Right cardiac atrium (tissue), 5 donors: ENCODE data around the gene OR5H2. TPM values are rescaled to one million over a fixed set of nuclear protein-coding genes. Genes with fewer than 3 reads are reported as not detected.

Experiments
- ATAC-seq, 2 donors: fragments of 200-7000 bp; cut with Tn5 transposase; one replicate each; pipeline versions ENCODE4 v1.8.0 to v1.9.1; 2020; ENCODE audit warnings: moderate library complexity in 2 of 2, mild to moderate bottlenecking in 1 of 2
- DNase-seq, 3 donors: peaks; one replicate each; pipeline ENCODE4 v3.0.0-alpha.2; 2020
- H3K27ac ChIP-seq: one replicate; pipeline ENCODE4 v1.5.1; 2013; ENCODE audit warnings: mild to moderate bottlenecking, low read length, control low read depth, moderate library complexity
- H3K27me3 ChIP-seq: one replicate; pipeline ENCODE4 v1.6.1; 2013; ENCODE audit not compliant: control insufficient read depth, insufficient read depth
- H3K4me1 ChIP-seq: one replicate; pipeline ENCODE4 v1.6.1; 2013; ENCODE audit warnings: low read length; ENCODE audit not compliant: control insufficient read depth, insufficient read depth
- H3K4me3 ChIP-seq: one replicate; pipeline ENCODE4 v1.5.1; 2013; ENCODE audit warnings: low read length, control low read depth
- H3K9me3 ChIP-seq: one replicate; pipeline ENCODE4 v1.6.1; 2013; ENCODE audit warnings: low read length; ENCODE audit not compliant: control insufficient read depth
- WGBS: extraction: QIAGEN DNeasy Blood & Tissue Kit; methylation state at CpG from one replicate; pipeline ENCODE4 v1.1.7; 2013; 5-methylcytosine and 5-hydroxymethylcytosine counted together
- intact Hi-C, 4 donors: fragments of 100-400 bp; cut with DNase I; formaldehyde crosslinking; loops; one replicate each; pipeline versions ENCODE4 v1.11.0 to v1.14.0; 2022 to 2023
- polyA plus RNA-seq: library from polyadenylated mRNA; stranded (reverse); fragments of 200-250 nt; gene quantifications from one replicate; pipeline ENCODE4 v1.2.3, GENCODE V29; 2013
- total RNA-seq, 4 donors: library from RNA; stranded (reverse); fragmentation: NEBNext Ultra II Directional; extraction: Animal tissue kit (Norgen Biotek cat#: 25700); gene quantifications; one replicate each; pipeline ENCODE4 v1.2.1, GENCODE V29; 2021
- donor health status: healthy with polysubstance abuse.
- donor health status: DM: no; HTN: yes; CAD: no.
- donor health status: DM: no; HTN: no; CAD: no.
- donor health status: DM: no; HTN: yes; CAD: no; lungs with severe emphysema.
- donor health status: DM: yes; HTN: yes; CAD: no.

Gene OR5H2
- total and polyA plus RNA-seq, 5 donors = not detected

DNA sequence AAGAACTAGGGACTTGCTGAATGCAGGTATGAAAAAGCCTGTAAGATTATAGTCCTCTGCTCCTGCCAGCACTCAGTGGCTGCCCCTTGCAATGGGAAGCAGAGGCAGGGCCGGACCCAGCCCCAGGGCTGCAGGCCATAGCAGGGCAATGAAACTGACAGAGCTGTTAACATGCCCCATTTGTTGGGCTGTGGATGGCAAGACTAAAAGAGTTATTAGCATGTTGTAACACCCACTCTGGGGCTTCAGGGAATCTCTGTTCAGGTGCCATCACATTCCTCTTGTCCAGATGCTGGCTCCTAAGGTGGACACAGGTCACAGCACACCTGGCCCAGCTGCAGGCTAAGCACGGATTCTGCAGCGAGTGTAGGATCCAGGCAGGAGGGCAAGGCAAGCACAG lies 7.4 kb upstream of the OR5H2 start:
- intact Hi-C loops = no loop called here
- WGBS = 84% methylated on average over 3 of the region's 3 CpGs
- Histone ChIP-seq H3K9me3 (no peaks in the 10 kb centered on the region), H3K4me3 (no peak overlapping the region), H3K27ac (no peak overlapping the region), H3K4me1 (no peaks in the 10 kb centered on the region), H3K27me3 (no peaks in the 10 kb centered on the region)
- ATAC-seq (no peak), DNase-seq (no peak)

DNA sequence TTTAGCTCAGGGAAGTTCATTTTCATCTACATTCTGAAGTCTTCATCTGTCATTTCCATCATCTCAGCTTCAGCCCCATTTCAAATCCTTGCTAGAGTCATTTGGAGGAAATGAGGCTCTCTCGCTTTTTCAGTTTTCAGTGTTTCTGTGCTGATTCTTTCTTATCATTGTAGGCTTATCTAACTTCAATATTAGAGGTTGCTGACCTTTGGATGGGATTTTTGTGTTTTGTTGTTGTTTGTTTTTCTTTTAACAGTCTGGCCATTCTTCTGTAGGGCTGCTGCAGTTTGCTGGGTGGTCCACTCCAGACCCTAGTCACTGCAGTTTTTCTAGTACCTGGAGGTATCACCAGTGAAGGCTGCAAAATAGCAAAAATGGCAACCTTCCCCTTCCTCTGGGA lies 8.6 kb downstream of the OR5H2 start:
- intact Hi-C loops = no loop called here
- no peak for DNase-seq
- H3K4me3 ChIP-seq = no peak overlapping the region
- H3K9me3 ChIP-seq = no peaks in the 10 kb centered on the region
- H3K27me3 ChIP-seq = no peaks in the 10 kb centered on the region
- WGBS = 79% methylated on average over 1 of the region's 1 CpG
- no peak overlapping the region for H3K27ac ChIP-seq
- ATAC-seq = no peak
- no peaks in the 10 kb centered on the region for H3K4me1 ChIP-seq

DNA sequence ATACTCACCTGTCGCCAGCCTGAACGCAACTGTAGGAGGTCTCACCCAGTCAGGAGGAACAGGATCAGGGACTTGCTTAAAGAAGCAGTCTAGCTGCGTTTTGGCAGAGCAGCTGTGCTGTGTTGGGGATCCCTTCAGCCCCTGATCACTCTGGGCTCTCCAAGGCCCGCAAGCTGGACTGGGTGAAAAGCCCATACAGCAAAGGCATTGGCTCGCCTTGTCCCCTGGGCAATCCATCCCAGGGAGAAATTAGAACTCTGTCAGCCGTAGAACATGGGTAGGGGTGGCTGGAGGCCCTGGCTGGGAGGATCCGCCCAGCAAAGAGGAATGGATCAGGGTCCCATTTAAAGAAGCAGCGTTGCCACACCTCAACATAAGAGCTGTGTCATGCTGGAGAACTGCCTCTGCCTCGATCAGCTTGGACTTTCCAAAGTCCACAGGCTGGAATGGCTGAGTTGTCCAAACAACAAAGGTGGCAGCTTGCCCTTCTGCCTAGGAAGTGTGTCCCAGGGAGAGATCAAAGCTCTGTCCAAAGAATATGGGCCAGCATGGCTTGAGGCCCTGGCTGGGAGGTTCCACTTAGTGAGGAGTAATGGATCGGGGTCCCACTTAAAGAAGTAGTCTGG lies 9.1 kb downstream of the OR5H2 start:
- no peak for ATAC-seq
- Histone ChIP-seq H3K27ac (no peak overlapping the region), H3K4me1 (no peaks in the 10 kb centered on the region), H3K9me3 (no peaks in the 10 kb centered on the region), H3K4me3 (no peak overlapping the region), H3K27me3 (no peaks in the 10 kb centered on the region)
- no peak for DNase-seq
- 78% methylated on average over 10 of the region's 10 CpGs for WGBS
- intact Hi-C loops = no loop called here

DNA sequence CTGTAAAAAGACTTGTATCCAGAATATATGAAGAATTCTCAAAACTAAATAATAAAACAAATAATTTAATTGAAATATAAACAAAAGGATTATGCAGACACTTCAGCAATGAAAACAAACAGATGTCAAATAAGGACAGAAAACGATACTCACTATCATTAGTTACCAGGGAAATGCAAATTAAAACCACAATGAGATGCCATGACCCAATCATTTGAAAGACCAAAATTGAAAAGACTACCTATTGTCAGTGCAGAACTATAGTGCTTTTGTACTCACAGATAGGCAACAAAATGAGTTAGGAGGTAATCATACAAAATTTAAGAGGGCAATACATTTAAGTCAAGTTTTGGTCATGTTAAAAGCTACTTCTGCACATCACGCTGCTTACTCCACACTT lies 39.8 kb downstream of the OR5H2 start:
- Histone ChIP-seq H3K4me1 (no peaks in the 10 kb centered on the region), H3K9me3 (no peaks in the 10 kb centered on the region), H3K4me3 (no peak overlapping the region), H3K27me3 (no peaks in the 10 kb centered on the region), H3K27ac (no peak overlapping the region)
- WGBS = 81% methylated on average over 2 of the region's 2 CpGs
- ATAC-seq = no peak
- intact Hi-C loops = no loop called here
- no peak for DNase-seq

DNA sequence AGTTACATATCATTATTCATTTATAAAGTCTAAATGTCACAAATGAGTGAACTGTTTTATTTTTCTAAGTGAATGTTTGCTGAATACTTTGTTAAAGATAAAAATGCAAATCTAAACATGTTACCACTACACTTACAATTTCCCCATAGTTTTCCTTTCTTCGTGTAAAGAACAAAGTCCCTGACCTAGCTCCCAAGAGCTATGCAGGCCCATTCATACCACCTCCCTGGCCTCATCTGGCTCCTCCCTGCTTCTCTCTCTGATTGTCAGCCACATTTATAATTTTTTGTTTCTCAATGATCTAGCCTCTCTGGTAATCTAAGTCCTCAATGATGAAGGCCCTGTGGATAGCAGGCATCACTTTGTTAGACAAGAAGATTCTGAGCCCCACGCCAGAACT lies 40.4 kb downstream of the OR5H2 start:
- ATAC-seq (no peak), DNase-seq (no peak)
- no peaks in the 10 kb centered on the region for H3K4me1 ChIP-seq
- WGBS = 78% methylated on average over 2 of the region's 2 CpGs
- no peak overlapping the region for H3K27ac ChIP-seq
- no peak overlapping the region for H3K4me3 ChIP-seq
- H3K27me3 ChIP-seq = no peaks in the 10 kb centered on the region
- intact Hi-C loops = no loop called here
- no peaks in the 10 kb centered on the region for H3K9me3 ChIP-seq

DNA sequence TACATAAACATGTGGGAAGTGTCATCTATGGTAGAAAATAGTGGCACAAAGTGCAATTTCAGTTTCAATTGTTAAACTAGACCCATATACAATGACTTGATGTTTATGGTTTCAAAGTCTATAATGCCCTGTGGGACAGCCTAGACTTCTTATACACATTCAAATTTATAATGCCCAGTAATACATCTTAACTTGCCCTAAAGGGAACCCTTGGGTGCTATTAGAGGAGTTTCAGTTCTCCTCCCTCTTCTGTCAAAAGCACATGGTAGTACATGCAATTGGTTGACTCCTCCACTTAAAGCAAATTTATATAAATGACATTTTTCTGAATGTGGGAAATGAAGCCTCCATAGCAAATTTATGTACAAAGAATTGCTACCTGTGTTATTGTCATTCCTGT lies 41.1 kb downstream of the OR5H2 start:
- Histone ChIP-seq H3K27ac (no peak overlapping the region), H3K9me3 (no peaks in the 10 kb centered on the region), H3K27me3 (no peaks in the 10 kb centered on the region), H3K4me1 (no peaks in the 10 kb centered on the region), H3K4me3 (no peak overlapping the region)
- no peak for ATAC-seq
- DNase-seq = no peak
- intact Hi-C loops = no loop called here

DNA sequence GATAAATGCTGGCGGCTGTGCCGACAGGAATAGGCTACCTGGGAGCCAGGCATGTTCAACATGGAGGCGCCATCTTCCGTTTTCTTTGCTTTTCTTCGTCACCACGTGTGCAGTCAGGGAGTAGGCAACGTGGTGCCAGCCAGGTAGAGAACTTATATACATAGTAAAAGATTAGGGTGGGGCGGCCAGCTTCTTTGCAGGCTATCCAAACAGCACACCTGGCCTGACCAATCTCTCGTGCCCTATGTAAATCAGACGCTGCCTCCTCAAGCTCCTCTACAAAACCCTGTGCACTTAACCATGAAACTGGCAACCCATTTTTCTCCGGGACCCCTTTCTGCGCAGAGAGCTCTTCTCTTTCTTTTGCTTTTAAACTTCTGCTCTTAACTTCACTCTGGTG lies 42.8 kb downstream of the OR5H2 start:
- ATAC-seq (no peak), DNase-seq (no peak)
- intact Hi-C loops = loop anchor here in 3 of 4 donors (5.0 kb wide), 2 partner anchors 283 to 288 kb away; partner anchors contain the start of gene GABRR3 (in 2 of the 3)
- Histone ChIP-seq H3K27me3 (no peaks in the 10 kb centered on the region), H3K4me1 (no peaks in the 10 kb centered on the region), H3K4me3 (no peak overlapping the region), H3K9me3 (no peaks in the 10 kb centered on the region), H3K27ac (no peak overlapping the region)
- 71% methylated on average over 12 of the region's 12 CpGs for WGBS

DNA sequence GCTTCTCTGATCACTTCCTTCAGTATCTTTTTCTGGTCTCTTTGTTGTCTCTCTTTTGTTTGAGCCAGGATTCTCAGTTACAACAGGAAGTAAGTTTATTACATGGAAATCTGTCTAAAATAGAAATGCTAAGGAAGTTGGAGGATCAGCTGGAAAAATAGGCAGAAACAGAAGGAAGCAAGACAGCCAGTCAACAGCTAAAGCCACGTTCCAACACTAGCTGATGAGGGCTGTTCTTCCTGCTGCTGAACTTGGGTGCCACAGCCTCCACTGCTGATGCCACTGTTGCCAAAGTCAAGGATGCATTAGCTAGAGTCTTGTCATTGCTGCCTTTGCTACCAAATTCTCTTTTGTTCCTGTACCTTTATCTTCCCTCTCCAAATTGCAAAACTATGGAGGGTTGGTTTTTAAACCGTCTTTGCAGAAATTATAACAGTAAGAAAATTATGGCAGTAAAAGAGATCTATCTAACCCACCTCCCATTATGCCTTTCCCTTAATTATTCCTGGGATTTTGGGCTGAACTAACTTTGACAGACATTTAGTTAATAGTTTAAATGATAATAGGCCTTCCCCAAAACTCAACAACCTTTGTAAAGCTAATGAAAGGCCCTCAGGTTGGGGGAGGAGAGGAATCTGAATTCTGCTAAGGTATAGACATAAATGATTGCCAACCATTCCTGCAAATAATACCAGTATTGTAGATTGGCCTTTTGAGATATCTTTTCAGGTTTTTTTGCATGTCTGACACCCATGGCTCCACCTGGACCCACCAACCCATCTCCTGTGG lies 44.0 kb downstream of the OR5H2 start:
- H3K4me3 ChIP-seq = no peak overlapping the region
- no peaks in the 10 kb centered on the region for H3K9me3 ChIP-seq
- H3K27ac ChIP-seq = no peak overlapping the region
- DNase-seq (no peak), ATAC-seq (no peak)
- H3K4me1 ChIP-seq = no peaks in the 10 kb centered on the region
- intact Hi-C loops = loop anchor here in 3 of 4 donors (5.0 kb wide), 2 partner anchors 284 to 289 kb away; partner anchors contain the start of gene GABRR3 (in 2 of the 3)
- no peaks in the 10 kb centered on the region for H3K27me3 ChIP-seq
- WGBS = 47% methylated on average over 2 of the region's 2 CpGs

DNA sequence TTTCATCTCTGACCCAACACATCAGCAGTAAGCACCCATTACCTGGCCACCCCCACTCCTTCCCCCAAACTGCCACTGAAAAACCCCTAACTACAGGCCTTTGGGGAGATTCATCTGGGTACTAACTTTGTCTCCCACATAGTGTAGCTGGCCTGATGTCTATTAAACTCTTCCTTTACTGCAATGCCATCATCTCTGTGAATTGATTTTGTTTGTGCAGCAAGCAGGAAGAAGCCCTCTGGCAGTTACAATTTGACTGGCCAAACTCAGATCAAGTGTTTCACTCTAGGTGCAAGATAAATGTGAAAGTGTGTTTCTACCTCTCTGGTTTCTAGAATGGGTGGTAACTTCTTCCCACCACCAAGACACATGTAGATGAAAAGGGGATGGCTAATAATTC lies 44.6 kb downstream of the OR5H2 start:
- intact Hi-C loops = loop anchor here in 3 of 4 donors (5.0 kb wide), 2 partner anchors 285 to 290 kb away; partner anchors contain the start of gene GABRR3 (in 2 of the 3)
- ATAC-seq (no peak), DNase-seq (no peak)

DNA sequence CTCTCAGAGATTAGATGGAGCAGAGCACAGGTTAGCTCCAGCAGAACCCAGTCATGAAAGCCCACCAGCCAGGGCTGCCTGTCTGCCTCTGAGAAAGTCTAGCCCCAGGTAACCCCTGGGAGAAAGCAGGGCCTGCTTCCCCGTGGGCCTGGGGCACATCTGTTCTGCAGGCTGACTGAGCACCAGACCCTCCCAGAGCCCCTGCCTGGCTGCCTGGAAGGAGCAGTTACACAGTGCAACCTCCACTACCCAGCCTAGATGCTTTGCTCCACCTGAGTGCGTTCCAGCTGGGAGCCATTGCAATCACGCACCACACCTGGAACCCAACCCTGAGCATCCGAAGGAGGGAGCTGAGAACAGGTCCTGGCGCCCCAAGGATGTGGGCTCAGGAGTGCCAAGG lies 46.6 kb downstream of the OR5H2 start:
- no peak overlapping the region for H3K4me3 ChIP-seq
- intact Hi-C loops = loop anchor here in 3 of 4 donors (5.0 kb wide), 2 partner anchors 287 to 292 kb away; partner anchors contain the start of gene GABRR3 (in 2 of the 3)
- no peak for ATAC-seq
- peak in 1 of 3 donors; percentile 31 for DNase-seq
- H3K4me1 ChIP-seq = no peaks in the 10 kb centered on the region
- no peaks in the 10 kb centered on the region for H3K27me3 ChIP-seq
- no peaks in the 10 kb centered on the region for H3K9me3 ChIP-seq
- H3K27ac ChIP-seq = no peak overlapping the region
- WGBS = 74% methylated on average over 5 of the region's 5 CpGs

More for the DNA sequence above, 44.6 kb downstream of the OR5H2 start:
- Histone ChIP-seq H3K4me1 (no peaks in the 10 kb centered on the region), H3K27me3 (no peaks in the 10 kb centered on the region), H3K9me3 (no peaks in the 10 kb centered on the region), H3K4me3 (no peak overlapping the region), H3K27ac (no peak overlapping the region)

DNA sequence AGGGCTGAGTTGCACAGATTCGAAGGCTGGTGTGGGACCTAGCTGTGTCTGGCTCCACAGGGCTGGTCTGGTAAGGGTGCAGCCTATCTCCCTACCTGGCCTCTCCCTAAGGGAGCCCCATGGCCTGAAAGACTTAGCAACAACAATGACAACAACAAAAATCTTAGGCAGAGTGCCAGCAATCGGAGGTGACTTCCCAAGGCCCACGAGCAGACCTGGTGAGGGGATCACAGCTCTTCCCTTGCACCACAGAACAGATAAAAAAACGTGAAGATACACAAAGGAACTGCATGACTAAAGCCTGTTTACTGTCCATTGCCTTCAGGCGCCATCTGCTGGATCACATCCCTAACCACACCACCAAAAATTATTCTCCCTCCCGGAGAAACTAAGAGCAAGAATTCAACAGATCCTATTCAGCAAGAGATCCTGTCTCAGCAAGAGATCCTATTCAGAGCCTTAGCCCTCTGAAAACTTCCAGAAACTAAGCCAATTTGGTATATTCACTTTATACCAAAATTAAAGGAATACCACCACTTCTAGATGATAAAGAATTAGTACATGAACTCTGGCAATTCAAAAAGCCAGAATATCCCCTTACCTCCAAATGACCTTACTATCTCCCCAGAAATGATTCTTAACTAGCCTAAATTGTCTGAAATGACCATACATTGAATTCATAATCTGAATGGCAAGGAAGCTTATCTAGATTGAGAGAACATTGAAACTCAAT lies 47.3 kb downstream of the OR5H2 start:
- intact Hi-C loops = loop anchor here (2.0 to 5.0 kb wide), 3 partner anchors 287 to 292 kb away; partner anchors contain the start of gene GABRR3 (in 2 of the 4)
- WGBS = 9% methylated on average over 6 of the region's 6 CpGs
- H3K4me1 ChIP-seq = no peaks in the 10 kb centered on the region
- no peak overlapping the region for H3K27ac ChIP-seq
- H3K4me3 ChIP-seq = no peak overlapping the region
- DNase-seq = peak; percentile 29 to 52 (median 42)
- peak; percentile 16 to 63 for ATAC-seq
- no peaks in the 10 kb centered on the region for H3K9me3 ChIP-seq
- no peaks in the 10 kb centered on the region for H3K27me3 ChIP-seq
